DND-41 (cell line): ENCODE data around the gene IGSF21.

ENCODE experiments used
- EZH2 ChIP-seq: IDR thresholded peaks from 3 replicates; pipeline ENCODE4 v1.6.1; 2012; ENCODE audit warnings: borderline replicate concordance, low read depth, mild to moderate bottlenecking, moderate library complexity, low read length, inconsistent platforms; ENCODE audit not compliant: severe bottlenecking
- TF ChIP-seq, protein P1 (sequence below): IDR thresholded peaks from 2 replicates; pipeline ENCODE4 v1.5.1; 2012; ENCODE audit warnings: borderline replicate concordance, low read length, moderate library complexity, mild to moderate bottlenecking; ENCODE audit not compliant: poor library complexity, severe bottlenecking; ENCODE audit errors: extremely low read depth

DNA sequence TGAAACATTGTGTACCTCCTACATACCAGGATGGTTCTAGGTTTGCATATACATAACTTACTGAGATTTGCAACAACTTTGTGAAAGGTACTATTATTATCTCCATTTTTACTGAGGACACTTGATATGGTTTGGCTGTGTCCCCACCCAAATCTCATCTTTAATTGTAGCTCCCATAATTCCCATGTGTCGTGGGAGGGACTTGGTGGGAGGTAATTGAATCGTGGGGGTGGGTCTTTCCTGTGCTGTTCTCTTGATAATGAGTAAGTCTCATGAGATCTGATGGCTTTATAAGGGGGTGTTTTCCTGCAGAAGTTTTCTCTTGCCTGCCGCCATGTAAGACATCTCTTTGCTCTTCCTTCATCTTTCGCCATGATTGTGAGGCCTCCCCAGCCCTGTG, 40.1 kb downstream of the IGSF21 start:
- TF ChIP-seq, protein P1, sequence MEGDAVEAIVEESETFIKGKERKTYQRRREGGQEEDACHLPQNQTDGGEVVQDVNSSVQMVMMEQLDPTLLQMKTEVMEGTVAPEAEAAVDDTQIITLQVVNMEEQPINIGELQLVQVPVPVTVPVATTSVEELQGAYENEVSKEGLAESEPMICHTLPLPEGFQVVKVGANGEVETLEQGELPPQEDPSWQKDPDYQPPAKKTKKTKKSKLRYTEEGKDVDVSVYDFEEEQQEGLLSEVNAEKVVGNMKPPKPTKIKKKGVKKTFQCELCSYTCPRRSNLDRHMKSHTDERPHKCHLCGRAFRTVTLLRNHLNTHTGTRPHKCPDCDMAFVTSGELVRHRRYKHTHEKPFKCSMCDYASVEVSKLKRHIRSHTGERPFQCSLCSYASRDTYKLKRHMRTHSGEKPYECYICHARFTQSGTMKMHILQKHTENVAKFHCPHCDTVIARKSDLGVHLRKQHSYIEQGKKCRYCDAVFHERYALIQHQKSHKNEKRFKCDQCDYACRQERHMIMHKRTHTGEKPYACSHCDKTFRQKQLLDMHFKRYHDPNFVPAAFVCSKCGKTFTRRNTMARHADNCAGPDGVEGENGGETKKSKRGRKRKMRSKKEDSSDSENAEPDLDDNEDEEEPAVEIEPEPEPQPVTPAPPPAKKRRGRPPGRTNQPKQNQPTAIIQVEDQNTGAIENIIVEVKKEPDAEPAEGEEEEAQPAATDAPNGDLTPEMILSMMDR = no peak
- no peak for TF ChIP-seq EZH2
